HG02840 (cell line): ENCODE measurements around the gene GRAMD1A.

Experiments
- ATAC-seq: cut with Tn5 transposase; IDR thresholded peaks from one replicate; pipeline ENCODE4 v1.9.1; 2021; ENCODE audit warnings: mild to moderate bottlenecking, moderate library complexity, moderate number of reproducible peaks; ENCODE audit not compliant: unreplicated experiment, low FRiP score

Gene GRAMD1A

DNA sequence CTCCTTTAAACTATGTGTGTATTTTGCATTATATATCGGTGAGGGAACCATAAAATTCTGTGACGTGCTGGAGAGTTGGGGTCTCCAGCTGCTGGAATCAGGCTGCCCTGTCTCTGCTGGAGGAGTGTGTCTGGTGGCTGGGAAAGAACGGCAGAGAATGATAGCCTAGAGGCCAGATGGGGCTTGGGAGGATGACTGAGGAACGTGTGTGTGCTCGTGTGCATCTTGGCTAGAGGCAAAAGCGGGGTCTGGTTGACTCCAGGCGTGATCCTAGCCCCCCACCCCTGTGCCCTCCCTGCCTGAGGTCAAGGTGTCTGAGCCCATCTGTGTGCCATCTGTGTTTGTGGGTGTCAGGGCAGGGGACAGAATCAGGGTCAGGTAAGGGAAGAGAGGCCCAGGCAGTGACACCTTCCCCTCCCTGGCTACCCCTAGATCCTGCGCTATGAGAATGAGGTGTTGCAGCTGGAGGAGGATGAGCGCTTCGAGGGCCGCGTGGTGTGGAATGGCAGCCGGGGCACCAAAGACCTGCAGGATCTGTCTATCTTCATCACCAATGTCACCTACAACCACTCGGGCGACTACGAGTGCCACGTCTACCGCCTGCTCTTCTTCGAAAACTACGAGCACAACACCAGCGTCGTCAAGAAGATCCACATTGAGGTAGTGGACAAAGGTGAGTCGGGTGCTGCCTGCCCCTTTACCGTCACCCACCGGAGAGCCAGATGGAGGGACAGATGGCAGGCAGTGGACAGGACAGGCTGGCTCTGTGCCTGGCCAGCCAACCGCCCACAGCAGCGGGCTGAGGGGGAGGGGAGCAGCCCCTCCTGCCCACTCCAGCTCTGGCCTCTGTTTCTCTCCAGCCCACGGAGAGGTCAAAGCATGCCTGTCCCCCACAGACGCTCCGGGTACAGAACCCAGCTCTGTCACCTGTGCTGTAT is 33.2 kb downstream of the GRAMD1A start:
- no peak for ATAC-seq

DNA sequence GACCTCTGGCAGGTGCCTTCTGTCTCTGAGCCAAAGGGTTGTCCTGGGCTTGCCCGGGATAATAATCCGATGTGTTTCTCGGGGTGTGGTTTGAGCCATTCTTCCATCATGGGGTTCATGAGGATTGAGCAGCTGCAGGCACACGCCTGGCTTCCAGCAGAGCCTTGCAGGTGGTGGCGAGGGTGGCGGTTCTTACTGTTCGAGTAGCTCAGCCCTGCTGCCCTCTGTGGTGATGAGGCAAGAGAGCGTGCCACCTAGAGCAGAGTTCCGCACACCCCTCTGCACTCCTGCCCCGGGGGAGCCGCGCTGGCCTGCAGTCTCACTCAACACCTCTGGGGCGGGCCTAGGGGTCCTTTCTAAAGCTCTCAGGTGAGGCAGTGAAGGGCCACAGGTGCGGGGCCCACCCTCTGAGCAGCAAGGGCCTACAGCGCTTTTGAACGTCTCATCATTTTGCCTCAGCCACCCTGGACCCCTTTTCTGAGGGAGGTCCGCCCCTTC is 33.9 kb downstream of the GRAMD1A start:
- no peak for ATAC-seq

DNA sequence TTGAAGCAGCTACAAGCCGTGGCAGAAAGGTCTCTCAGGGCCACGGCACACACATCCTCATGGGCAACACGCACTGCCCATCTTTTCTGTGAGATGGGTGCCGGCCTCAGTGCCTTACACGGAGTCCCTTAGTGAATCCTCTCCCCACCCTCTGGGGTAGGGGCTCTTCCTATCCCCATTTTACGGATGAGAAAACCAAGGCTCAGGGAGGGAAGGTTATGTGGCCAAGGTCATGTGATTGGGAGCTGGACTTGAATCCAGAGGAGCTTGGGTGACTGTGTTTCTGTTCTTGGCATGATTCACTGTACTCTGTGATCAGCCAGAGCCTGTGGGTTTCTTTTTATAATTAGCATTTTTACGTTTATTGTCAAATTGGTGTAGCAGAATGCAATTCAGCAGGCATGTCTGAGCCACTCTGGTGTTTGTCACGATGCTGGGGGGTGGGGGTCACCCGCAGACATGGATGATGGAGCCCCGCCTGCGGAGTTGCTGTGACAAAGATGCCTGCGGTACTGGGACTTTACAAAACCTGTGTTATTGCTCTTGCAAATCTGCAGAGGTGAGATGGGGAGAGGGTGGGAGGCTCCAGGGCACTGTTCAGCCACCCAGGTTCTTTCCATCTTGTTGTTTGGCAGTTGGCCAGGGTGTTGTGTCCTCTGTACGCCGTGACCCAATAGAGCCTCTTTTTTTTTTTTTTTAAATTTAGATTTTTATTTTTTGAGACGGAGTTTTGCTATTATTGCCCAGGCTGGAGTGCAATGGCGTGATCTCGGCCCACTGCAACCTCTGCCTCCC is 34.7 kb downstream of the GRAMD1A start:
- no peak for ATAC-seq

DNA sequence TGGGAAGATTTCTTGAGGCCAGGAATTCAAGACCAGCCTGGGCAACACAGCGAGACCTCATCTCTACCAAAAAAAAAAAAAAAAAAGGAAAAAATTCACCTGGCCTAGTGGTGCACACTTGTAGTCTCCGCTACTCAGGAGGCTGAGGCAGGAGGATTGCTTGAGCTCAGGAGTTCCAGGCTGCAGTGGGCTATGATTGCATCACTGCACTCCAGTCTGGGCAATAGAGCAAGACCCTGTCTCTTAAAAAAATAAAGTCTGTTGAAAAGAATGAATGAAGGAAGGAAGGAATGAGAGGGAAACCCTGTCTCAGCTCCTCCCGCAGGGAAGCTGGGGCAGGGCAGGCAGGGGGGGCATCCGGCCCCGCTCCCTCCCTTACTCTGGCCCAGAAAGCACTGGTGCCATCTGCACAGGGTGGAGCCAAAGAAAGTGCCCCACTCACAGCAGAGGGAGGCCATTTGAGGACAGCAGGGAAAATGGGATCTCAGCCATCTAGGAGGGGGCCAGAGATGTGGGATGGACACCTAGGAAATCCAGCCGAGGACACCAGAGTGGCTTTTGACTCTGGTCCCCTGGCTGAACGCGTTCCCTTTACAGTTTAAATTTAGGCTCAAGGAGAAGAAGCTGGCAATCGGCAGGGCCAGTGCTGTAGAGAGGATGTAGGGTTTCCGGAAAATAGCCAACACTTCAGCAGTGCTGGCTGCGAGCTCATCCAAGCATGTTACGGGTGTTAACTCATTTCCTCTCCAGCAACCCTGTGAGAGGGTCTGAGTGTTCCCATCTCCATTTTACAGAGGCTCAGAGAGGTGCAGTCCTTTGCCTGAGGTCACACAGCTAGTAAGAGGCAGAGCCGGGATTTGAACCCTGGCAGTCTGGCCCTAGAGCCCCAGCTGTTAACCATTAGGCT is 37.8 kb downstream of the GRAMD1A start:
- no peak for ATAC-seq

DNA sequence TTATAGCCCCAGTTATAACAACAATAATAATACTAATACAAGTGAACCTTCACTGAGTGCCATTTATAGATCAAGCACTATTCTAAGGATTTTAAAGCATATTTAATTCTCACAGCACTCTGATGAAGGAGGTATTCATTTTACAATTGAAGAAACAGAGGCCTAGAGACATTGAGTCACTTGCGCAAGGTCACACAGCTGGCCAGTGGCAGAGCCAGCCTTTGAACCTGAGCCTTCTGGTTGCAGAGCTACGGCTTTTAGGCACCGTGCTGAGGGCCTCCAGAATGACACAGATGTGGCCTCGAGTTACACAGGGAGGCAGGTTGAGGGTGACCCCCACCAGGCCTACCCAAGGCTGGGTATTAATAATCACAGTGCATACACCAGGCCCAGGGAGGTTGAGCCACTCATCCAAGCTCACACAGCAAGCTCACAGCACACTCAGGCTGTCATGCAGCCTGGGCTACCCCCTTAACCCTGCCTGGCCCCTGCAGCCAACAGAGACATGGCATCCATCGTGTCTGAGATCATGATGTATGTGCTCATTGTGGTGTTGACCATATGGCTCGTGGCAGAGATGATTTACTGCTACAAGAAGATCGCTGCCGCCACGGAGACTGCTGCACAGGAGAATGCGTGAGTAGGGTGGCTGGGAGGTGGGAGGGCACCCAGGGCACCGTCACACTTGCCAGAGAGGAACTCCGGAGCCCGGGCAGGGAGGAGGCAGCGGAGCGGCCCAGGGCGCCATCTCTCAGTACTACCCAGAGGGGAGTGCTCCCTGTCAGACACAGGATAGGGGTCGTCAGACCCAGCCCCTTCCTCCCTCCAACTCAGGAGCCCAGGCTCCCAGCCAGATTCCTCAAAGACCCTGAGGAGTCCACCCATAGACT is 38.7 kb downstream of the GRAMD1A start:
- no peak for ATAC-seq

DNA sequence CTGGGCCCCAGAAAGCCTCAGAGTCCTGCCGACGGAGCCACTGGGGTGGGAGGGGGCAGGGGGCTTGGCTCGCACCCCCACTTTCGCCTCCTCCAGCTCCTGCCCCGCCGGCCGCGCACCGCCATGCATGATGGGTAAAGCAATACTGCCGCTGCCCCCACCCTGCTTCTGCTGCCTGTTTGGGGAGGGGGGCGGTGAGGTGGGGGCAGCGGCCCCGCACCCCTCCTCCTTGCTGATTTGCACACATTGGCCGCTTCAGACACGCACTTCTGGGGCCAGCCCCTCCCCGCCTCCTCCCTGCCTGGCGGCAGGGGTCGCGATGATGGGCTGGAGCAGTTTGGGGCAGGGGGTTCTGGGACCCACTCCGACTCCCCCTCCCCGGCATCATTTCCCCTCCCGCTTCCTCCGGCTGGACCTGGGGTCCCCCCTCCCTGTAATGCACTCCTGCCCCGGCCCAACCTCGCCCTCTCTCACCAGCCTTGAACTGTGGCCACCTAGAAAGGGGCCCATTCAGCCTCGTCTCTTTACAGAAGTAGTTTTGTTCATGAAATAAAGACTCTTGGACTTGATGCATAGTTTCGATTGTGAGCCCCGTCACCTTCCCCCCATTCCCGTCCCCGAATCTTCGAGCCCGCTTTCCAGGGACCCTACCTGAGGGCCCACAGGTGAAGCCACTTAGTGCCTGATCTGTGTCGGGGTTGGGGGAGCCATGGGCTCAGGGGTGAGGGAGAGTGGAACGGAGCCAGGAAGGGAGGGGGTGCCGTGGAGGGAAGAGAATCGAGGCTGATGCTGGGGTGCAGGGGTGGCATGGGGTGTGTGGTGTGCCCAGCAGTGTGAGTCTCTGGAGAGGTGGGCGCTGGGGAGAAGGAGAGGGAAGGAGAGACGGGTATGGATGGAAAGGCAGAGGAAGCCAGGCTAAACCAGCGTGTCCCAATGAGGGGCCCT is 40.0 kb downstream of the GRAMD1A start:
- no peak for ATAC-seq

DNA sequence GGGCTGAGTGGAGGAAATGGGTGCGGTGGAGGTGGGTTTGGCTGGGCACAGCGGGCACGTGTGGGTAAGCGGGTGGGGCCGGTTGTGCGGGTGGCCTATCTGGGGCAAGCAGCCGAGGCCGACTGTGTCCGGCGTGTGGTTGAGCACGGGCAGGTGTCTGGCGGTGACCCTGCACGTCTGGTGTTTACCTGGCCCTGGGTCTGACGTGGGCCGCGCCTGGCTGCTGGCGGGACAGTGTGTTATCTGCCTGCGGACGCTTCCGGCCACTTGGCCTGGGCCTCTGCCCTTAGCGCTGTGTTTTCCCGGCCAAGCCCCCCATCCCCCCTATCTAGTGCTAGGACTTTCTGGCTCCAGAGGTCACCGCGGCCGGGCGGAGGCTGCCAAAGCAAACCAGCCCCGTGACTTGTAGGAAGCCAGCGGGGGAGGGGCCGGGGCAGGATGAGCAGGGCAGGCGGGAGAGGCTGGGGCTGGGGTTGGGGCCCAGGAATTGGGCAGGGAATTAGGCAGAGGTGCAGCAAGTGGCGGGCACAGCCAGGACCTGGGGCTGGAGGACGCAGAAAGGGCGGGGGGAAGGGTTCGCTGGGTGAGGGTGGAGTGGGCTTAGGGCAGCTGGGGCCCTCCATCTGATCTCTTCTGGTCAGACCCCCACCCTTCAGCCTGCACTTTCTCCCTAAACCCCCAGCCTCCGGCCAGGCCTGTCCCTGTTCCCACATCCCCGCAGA is 40.9 kb downstream of the GRAMD1A start:
- ATAC-seq, result no peak

DNA sequence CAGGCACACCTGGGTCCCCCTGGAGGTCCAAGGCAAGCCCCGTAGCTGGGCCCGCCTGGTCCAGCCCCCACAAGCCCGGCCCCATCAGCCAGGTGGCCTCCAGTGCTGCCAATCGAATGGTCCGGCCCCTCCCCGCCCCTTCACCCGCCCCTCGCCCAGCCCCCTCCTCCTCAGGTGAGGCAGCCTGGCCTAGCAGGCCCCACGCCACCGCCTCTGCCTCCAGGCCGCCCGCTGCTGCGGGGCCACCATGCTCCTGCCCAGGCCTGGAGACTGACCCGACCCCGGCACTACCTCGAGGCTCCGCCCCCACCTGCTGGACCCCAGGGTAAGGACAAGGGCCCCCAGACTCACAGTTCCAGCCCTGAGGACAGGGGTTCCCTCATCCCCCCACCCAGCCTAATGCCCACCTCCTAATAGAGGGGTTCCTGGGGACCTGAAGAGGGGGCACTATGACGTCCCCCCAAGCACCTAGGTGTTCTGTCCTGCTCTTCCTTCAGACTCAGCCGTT is 41.5 kb downstream of the GRAMD1A start, which contains the start of gene HPN:
HPN (plus strand) TSS at position 174 of the 508 bp plus-strand sequence. CDS start 786 bp downstream, outside the sequence.
- no peak for ATAC-seq

DNA sequence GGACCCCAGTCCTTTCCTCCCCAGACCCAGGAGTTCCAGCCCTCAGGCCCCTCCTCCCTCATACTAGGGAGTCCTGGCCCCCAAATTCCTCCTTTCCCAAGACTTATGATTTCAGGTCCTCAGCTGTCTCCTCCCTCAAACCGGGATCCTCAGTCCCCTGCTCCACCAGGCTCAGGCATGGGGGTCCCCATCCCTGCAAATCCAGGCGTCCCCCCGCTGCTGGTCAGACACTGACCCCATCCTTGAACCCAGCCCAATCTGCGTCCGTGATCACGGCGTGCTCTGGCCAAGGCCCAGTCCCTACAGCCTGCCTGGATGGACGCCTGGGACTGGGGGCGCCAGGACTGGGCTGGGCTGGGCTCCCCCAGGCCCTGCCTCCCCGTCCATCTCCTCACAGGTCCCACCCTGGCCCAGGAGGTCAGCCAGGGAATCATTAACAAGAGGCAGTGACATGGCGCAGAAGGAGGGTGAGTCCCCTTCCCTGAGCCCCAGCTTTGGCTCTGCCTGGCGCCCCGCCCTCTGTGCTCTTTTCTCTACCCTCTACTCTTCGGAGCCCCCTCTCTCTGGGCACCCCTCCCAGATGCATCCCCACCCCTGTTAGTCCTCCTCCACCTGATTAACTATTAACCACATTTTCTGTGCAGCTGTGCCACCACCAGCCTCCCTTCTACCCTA is 42.1 kb downstream of the GRAMD1A start:
- no peak for ATAC-seq

DNA sequence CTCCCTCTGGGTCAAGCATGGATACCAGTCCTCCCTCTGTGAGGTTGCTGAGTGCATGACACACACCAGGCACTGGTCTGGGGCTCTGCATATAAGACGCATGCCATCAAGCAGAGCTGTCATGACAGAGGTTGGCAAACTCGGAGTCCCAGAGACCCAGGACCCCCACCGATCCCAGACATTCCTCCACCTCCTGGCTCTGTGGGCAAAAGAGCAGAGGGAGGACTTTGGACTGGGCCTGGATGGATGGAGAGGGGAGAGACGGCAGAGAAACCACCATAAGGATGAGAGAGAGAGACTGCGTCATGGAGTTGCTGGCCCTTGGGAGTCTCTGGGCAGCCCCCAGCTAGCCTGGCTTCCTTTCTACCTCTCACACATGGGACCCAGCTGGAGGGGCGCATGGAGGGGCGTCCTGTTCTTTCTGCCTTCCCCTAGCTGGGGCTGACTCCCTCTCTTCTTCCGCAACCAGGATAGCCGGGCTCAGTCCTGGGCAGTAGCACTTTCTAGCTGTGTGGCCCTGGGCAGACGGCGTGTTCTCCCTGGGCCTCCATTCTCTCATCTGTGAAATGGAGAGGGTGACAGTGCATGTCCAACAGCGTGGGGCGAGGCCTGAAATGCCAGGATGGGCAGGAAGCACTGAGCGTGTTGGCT is 43.0 kb downstream of the GRAMD1A start:
- no peak for ATAC-seq

DNA sequence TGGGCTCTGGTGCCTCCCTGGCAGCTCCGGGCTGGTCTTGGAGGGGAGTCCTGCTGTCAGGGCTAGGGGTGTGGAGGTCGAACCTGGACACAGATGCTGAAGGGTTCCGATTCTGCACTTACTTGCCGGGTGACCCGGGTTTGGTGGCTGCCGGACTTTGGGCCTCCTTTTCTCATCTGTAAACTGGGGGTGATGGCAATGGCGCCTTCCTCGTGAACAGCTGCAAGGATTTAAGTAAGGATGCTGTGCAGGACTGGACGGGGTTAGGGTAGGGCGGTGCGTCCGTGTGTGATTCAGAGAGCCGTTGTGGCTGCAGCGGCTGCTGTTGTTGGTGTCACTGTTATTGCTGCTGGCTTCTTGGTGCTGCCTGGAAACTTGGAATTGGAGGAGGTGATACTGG is 43.8 kb downstream of the GRAMD1A start:
- no peak for ATAC-seq

DNA sequence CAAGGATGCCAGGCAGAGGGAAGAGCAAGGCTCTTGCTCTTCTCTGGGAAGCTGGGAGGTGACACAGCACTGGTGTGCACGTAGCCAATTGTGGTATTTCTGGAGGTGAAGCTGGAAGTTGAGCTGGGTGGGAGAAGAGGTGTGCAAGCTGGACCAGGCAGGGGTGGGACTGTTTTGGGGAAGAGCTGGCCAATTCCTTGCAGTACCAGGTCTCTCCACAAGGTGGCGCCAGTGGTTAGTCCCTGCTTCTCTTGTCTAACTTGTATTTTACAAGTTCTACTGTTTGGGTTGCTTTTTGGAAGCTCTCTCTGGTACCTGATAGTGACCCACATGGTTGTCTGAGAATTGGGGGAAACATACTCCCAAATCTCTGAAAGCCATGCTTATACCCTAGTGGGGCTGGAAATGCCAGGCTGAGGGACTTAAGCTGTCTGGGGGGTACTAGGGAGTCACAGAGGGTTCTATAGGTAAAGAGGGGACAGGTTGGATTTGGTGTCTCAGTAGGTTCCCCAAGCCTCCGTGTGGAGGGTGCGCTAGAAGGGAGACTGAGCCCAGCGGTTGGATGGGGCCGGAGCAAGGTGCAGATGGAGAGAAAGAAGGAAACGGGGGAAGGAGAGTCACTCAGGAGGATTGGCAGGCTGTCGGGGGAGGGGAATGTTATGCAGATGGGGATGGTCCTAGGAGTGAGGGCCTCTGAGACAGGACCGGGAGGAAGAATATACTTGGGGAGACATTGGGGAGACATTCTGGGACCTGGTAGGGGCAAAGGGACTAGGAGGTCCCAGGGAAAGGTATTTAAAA is 44.4 kb downstream of the GRAMD1A start:
- ATAC-seq, result no peak

DNA sequence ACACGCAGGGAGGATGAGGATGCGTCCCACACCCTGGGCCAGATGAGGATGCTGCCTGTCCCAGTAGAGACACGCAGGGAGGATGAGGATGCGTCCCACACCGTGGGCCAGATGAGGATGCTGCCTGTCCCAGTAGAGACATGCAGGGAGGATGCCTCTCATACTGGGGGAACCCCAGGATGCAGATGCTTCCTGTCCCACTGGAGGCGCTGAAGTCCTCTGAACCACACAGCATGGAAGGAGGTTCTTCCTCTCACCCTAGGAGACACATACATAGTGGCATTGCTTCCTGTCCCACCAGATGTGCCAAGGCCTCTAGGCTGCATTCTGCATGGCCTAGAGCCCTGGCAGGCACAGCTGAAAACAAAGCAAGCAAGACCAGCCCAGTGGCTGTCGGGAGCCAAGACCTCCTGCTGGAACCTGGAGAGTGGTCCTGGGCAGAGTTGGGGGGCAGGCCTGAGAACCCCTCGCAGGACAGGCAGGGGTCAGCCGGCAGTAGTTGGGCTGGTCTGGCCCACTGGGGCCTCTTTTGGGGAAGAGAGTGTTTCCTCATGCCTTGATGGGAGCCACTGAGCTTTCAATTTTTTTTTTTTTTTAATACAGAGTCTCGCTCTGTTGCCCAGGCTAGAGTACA is 45.7 kb downstream of the GRAMD1A start:
- ATAC-seq, result no peak

DNA sequence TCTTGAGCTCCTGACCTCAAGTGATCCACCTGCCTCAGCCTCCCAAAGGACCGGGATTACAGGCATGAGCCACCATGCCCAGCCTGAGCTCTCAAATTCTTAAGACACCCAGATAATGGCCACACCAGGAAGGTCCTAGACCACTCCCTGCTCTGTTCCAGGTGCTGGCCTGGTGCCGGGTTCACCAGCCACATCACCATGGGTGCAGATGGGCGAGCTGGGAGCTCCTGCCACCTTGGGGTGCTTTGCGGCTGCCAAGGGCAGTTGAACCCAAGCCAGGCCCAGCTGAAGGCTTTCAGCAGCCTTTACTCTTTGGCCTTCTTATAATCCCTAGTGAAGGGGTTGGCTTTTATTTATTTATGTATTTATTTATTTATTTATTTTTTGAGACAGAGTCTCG is 46.3 kb downstream of the GRAMD1A start:
- no peak for ATAC-seq

DNA sequence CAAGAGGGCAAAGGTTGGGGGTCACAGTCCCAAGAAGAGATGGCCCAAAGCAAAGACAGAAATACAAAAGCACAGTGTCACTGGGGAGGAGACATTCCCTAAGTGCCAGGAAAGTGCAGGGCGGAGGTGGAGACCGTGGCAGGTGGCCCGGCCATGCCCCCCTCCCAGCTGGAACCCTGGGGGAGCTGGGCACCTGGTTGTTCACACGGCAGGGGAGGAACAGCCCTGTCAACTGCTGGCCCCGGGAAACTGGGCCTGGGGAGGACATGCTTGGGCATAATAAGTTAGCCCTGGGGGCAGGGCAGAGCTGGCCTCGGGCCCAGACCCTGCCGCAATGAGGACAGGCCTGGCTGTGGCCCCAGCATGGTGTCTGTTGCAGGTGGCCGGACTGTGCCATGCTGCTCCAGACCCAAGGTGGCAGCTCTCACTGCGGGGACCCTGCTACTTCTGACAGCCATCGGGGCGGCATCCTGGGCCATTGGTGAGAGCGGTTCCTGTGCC is 48.8 kb downstream of the GRAMD1A start:
- ATAC-seq, result no peak
